Transverse colon (tissue), 4 donors: Measurements from ENCODE around the gene SNAP25. TPM values are rescaled to one million over a fixed set of nuclear protein-coding genes. Genes with fewer than 3 reads are reported as not detected.

Source experiments
- DNase-seq: peaks from one replicate; pipeline ENCODE4 v3.0.0-alpha.2; 2019
- H3K27ac ChIP-seq, 4 donors: fragments of 200-600 bp; sonication (generic); 2 replicates each; pipeline ENCODE4 v1.5.1; 2016 to 2018; ENCODE audit warnings: inconsistent platforms in 4 of 4
- H3K27me3 ChIP-seq: fragments of 200-600 bp; sonication (generic); 2 replicates; pipeline ENCODE4 v1.5.1; 2017; ENCODE audit warnings: inconsistent platforms
- H3K36me3 ChIP-seq, 4 donors: fragments of 200-600 bp; sonication (generic); 2 replicates each; pipeline ENCODE4 v1.5.1; 2017 to 2019; ENCODE audit warnings: inconsistent platforms in 4 of 4
- H3K4me1 ChIP-seq, 4 donors: fragments of 200-600 bp; sonication (generic); 2 replicates each; pipeline ENCODE4 v1.5.1; 2017 to 2020; ENCODE audit warnings: inconsistent platforms in 4 of 4
- H3K4me3 ChIP-seq, 4 donors: fragments of 200-600 bp; sonication (generic); 1 replicate in 1 of 4; 2 replicates in 3 of 4; pipeline versions ENCODE4 v1.5.1 to v1.6.1; 2017 to 2019; ENCODE audit warnings: inconsistent platforms in 4 of 4
- H3K9me3 ChIP-seq, 2 donors: fragments of 200-600 bp; sonication (generic); 2 replicates each; pipeline ENCODE4 v1.5.1; 2017 to 2019; ENCODE audit warnings: inconsistent platforms in 2 of 2
- EP300 ChIP-seq: sonication (generic); formaldehyde crosslinking; IDR thresholded peaks from one replicate; pipeline ENCODE4 v1.6.1; 2017; ENCODE audit warnings: antibody characterized with exemption, low read depth
- POLR2A ChIP-seq: fragments of 450-650 bp; IDR thresholded peaks from one replicate; pipeline ENCODE4 v1.6.1; 2016; ENCODE audit warnings: antibody characterized with exemption, mild to moderate bottlenecking, moderate library complexity
- POLR2AphosphoS5 ChIP-seq, 3 donors: sonication (generic); formaldehyde crosslinking; IDR thresholded peaks; one replicate each; pipeline ENCODE4 v1.6.1; 2016; ENCODE audit warnings: antibody characterized with exemption in 3 of 3
- WGBS, 2 donors: methylation state at CpG; one replicate each; pipeline ENCODE4 v1.1.5; 2018; ENCODE audit warnings: low coverage in 1 of 2; 5-methylcytosine and 5-hydroxymethylcytosine counted together
- in situ Hi-C, 4 donors: fragments of 200-750 bp; cut with MboI; loops; one replicate each; pipeline versions ENCODE4 v1.15.0 to v1.15.1; 2017; ENCODE audit warnings: low sequenced_read_pairs in 3 of 4, low pct_ligation_motif_present in 1 of 4, low pct_unique_long_range_greater_than_20kb in 1 of 4
- intact Hi-C: fragments of 100-400 bp; cut with DNase I; formaldehyde crosslinking; loops from one replicate; pipeline ENCODE4 v1.15.1; 2023; ENCODE audit warnings: low total_unique reads
- total RNA-seq, 4 donors: library from RNA; depleted of rRNA; stranded (reverse); fragments of >200 nt; gene quantifications; one replicate each; pipeline ENCODE4 v1.1.0, GENCODE V29; 2016
- TF ChIP-seq, protein P1 (sequence below), 5 experiments: fragments of 200-600 bp in 3 of 5; fragments of 450-650 bp in 2 of 5; sonication (generic) in 3 of 5; IDR thresholded peaks; 1 replicate in 2 of 5; 2 replicates in 3 of 5; pipeline ENCODE4 v1.5.1; 2016 to 2017; ENCODE audit warnings: antibody characterized with exemption in 5 of 5, inconsistent platforms in 3 of 5, mild to moderate bottlenecking in 2 of 5, moderate library complexity in 1 of 5

The SNAP25 gene
- total RNA-seq, 4 donors from 2014 or later: 1.4 to 4.2 (median 2.4) TPM; not detected in 1

DNA sequence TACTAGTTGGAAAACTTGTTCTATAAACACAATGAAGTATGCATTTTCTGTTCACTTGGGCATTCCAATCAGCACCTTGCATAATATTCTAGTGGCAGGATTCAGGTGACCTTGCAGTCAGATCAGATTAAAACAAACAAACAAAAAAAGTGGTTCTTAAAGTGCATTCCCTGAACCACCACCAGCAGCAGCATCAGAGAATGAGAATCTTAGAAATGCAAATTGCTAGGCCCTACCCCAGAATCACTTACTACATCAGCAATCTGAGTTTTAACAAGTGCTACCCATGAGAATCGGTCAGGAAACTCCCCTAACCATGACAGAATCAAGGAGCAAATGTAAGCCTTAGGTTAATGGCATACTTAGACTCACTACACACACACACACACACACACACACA lies 41.7 kb downstream of the SNAP25 start:
- Histone ChIP-seq H3K36me3 (no peaks in the 10 kb centered on the region), H3K4me3 (no peak overlapping the region), H3K27ac (no peak overlapping the region), H3K9me3 (no peaks in the 10 kb centered on the region), H3K27me3 (no peaks in the 10 kb centered on the region), H3K4me1 (no peaks in the 10 kb centered on the region)
- intact Hi-C loops (no loop called here), in situ Hi-C loops (no loop called here)
- no peak for TF ChIP-seq POLR2A
- TF ChIP-seq POLR2AphosphoS5 (IDR thresholded peaks at IDR 0.05): no peak
- no peak for TF ChIP-seq EP300
- TF ChIP-seq, protein P1, sequence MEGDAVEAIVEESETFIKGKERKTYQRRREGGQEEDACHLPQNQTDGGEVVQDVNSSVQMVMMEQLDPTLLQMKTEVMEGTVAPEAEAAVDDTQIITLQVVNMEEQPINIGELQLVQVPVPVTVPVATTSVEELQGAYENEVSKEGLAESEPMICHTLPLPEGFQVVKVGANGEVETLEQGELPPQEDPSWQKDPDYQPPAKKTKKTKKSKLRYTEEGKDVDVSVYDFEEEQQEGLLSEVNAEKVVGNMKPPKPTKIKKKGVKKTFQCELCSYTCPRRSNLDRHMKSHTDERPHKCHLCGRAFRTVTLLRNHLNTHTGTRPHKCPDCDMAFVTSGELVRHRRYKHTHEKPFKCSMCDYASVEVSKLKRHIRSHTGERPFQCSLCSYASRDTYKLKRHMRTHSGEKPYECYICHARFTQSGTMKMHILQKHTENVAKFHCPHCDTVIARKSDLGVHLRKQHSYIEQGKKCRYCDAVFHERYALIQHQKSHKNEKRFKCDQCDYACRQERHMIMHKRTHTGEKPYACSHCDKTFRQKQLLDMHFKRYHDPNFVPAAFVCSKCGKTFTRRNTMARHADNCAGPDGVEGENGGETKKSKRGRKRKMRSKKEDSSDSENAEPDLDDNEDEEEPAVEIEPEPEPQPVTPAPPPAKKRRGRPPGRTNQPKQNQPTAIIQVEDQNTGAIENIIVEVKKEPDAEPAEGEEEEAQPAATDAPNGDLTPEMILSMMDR (IDR thresholded peaks at IDR 0.05): no peak
- WGBS, 2 donors: 56 to 57% methylated on average over 1 of the region's 1 CpG
- DNase-seq: no peak

DNA sequence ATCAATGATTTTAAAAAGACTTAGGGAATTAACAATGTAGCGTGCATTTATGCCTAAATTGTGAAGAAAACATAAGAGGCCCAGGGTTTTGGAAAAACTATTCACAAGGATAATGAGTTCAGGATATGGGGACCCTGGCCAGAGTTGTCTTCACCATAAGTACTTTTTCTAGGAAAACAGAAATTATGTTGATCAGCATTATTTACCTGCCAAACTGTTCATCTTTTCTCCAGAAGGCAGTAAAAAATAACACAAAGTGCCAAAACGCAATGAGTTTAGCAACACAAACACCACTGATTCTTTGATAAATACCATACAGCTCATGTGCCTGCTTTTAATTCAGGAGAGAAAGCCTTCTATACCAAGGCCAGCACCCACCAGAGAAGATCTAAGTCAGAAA lies 43.1 kb downstream of the SNAP25 start:
- TF ChIP-seq, protein P1 (IDR thresholded peaks at IDR 0.05): no peak
- 85 to 100% methylated on average over 2 of the region's 2 CpGs for WGBS, 2 donors
- no peaks in the 10 kb centered on the region for H3K9me3 ChIP-seq
- intact Hi-C loops (no loop called here), in situ Hi-C loops (no loop called here)
- no peak for DNase-seq
- no peaks in the 10 kb centered on the region for H3K36me3 ChIP-seq
- no peak overlapping the region for H3K27ac ChIP-seq
- H3K4me3 ChIP-seq: no peak overlapping the region
- no peaks in the 10 kb centered on the region for H3K27me3 ChIP-seq
- no peaks in the 10 kb centered on the region for H3K4me1 ChIP-seq

DNA sequence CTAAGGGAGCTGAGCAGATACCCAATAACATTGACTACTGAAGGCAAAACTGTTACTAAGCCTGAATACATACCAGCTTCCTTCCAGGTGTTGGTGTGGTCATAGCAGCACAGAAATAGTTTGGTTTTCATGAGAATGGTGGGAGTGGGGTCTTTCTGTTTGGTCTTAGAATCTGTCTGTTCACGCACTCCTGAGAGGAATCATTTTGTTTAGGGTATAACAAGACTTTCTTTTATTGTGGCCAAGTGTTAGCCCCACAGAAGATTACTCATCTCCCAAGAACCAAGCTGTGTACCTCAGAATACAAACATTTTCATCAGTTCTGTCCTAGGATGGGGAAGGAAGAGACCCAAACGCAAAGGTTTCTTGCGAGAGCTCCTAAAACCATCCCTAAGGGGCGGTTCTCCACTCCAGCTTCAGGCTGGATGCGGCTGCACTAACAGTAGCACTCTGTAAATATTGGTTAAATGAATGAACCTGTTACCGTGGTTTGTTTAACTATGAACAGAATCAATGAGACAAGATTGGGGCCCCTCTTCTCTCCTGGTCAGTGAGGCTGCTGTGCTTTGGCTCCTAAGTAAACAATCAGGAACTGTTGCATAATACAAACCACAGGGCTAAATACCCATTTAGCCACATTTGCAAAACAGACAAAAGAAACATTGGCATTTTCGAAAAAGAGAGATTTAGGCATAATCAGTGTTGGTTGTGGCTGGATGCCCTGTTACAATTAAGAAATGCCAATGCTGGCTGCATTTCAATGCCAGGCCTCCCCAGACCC lies 44.9 kb downstream of the SNAP25 start:
- no peak for DNase-seq
- TF ChIP-seq POLR2AphosphoS5 (IDR thresholded peaks at IDR 0.05): no peak
- TF ChIP-seq, protein P1 (IDR thresholded peaks at IDR 0.05): no peak
- TF ChIP-seq EP300: no peak
- TF ChIP-seq POLR2A: no peak
- in situ Hi-C loops: no loop called here
- intact Hi-C loops: no loop called here
- no peaks in the 10 kb centered on the region for H3K36me3 ChIP-seq
- H3K27me3 ChIP-seq: no peaks in the 10 kb centered on the region
- no peak overlapping the region for H3K27ac ChIP-seq
- H3K4me3 ChIP-seq: no peak overlapping the region
- H3K4me1 ChIP-seq: no peaks in the 10 kb centered on the region
- WGBS, 2 donors: 77 to 78% methylated on average over 5 to 7 of the region's 7 CpGs
- H3K9me3 ChIP-seq: no peaks in the 10 kb centered on the region

DNA sequence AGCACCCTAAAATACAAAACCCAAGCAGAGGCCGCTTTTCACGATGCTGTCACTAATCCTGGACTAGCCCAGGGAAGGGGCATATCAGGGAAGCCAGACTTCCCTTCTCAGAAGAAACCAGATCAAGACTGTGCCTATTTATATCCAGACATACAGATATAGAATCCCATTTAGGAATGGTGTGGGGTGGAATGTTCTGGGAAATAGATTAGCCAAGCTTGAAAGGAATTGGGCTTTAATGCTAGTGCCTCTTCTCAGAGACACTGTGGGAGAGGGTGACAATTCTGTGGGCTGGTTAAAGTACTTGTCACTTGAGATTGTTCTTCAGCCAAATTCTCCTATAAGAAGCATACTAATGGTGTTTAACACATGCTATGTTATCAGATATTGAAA lies 45.5 kb downstream of the SNAP25 start:
- TF ChIP-seq POLR2AphosphoS5 (IDR thresholded peaks at IDR 0.05) (no peak), EP300 (no peak), POLR2A (no peak)
- TF ChIP-seq, protein P1 (IDR thresholded peaks at IDR 0.05): no peak
- 68 to 94% methylated on average over 2 of the region's 2 CpGs for WGBS, 2 donors

More for the DNA sequence above, 45.5 kb downstream of the SNAP25 start:
- H3K4me3 ChIP-seq: no peak overlapping the region
- H3K4me1 ChIP-seq: no peaks in the 10 kb centered on the region
- in situ Hi-C loops: no loop called here
- intact Hi-C loops: no loop called here
- no peaks in the 10 kb centered on the region for H3K9me3 ChIP-seq
- H3K36me3 ChIP-seq: no peaks in the 10 kb centered on the region
- H3K27me3 ChIP-seq: no peaks in the 10 kb centered on the region
- H3K27ac ChIP-seq: no peak overlapping the region
- DNase-seq: no peak
